Measurements from ENCODE around the gene CLIC3.

Gene CLIC3

DNA sequence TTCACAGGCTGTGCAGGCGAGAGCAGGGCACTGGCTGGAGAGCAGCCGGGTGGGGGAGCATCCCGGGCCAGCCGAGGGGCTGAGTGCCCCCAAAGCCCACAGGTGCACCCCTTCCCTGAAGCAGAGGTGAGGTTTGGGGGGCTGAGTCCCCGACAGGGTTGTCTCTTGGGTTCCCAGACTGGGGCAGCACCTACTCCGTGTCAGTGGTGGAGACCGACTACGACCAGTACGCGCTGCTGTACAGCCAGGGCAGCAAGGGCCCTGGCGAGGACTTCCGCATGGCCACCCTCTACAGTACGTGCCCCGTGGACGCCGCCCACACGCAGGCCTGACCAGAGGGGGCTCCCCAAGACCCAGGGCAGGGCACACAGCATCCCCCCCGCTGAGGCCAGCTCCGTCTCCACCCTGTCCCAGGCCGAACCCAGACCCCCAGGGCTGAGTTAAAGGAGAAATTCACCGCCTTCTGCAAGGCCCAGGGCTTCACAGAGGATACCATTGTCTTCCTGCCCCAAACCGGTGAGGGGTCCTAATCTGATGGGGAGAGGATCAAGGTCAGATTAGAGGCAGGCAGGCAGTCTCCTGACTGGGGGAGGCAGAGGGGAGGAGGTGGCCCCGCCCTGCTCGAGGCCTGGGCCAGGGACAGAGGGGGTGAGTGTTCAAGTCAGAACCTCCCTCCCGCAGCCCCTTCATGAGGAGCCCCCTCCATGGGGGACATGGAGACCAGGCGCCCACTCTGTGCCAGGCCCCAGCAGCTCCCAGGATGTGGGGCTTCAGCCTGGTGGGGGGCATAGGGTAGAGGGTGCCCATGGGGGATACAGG is 16.4 kb downstream of the CLIC3 start:
- DNase-seq: no peak

DNA sequence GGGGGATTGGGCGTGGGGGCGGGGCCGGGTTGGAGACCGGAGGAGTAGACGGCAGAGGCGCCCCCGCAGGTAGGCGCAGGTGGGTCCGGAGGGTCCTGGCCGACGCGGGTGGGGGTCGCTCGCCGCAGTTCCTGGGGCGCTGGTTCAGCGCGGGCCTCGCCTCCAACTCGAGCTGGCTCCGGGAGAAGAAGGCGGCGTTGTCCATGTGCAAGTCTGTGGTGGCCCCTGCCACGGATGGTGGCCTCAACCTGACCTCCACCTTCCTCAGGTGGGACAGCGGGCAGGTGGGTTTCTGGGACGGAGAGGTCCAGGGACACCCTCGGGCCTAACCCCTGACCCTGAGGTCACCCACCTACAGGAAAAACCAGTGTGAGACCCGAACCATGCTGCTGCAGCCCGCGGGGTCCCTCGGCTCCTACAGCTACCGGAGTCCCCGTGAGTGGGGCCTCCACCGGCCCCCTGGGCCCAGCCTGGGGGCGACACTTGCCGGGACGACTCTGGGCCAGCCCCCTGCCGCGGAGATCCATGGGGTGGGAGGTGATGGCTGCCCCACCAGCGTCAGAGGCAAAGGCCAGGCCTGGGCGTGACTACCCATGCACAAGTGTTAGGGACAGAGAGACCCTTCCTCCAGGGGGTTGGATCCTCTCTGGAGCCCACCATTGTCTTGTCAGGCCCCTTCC is 17.4 kb downstream of the CLIC3 start:
- DNase-seq: no peak

- DNase-seq: no peak
Measured at GRCh38 chr9:136978073-136978864, 18.1 kb downstream of the CLIC3 start.

- DNase-seq: no peak
Measured at GRCh38 chr9:136977649-136978072, 18.7 kb downstream of the CLIC3 start.

DNA sequence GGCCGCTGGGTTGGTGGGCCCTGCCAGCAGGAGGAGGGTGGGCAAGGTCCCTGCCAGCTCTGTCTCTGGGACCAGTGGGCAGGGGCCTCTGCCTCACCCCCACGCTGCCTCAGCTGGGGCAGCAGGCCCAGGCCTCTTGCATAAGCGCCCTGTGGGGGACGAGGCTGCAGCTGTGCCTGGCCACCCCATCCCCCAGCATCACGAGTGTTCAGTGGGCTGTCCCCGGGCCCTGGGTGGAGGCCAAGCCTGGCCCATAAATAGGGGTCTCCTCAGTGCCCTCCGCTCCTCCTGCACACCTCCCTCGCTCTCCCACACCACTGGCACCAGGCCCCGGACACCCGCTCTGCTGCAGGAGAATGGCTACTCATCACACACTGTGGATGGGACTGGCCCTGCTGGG is 19.1 kb downstream of the CLIC3 start, which contains the start of gene PTGDS:
TSS of gene PTGDS (plus strand) at position 282 of the 400 bp plus-strand sequence. CDS start at position 357, 75 bp downstream.
- no peak for DNase-seq

DNA sequence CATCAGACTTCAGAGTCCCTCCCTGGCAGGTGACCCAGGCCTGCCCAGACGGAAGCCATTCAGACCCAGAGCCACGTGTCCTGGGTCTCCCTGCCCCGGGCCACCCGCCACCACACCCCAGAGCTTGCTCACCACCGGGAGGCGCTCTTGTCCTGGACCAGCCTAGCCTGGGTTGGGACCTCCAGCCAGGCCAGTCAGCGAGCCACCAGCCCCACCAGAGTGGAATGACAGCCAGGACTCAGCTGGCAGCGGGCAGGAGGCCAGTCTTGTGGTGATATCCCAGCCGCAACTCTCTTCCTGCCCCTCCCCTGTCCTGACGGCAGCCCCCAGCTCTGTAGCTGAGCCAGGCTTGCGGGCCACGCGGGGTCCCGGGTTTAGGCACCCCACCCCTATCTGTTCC is 20.7 kb downstream of the CLIC3 start:
- no peak for DNase-seq

- no peak for DNase-seq
Measured at GRCh38 chr9:136974817-136975535, 21.4 kb downstream of the CLIC3 start.

DNA sequence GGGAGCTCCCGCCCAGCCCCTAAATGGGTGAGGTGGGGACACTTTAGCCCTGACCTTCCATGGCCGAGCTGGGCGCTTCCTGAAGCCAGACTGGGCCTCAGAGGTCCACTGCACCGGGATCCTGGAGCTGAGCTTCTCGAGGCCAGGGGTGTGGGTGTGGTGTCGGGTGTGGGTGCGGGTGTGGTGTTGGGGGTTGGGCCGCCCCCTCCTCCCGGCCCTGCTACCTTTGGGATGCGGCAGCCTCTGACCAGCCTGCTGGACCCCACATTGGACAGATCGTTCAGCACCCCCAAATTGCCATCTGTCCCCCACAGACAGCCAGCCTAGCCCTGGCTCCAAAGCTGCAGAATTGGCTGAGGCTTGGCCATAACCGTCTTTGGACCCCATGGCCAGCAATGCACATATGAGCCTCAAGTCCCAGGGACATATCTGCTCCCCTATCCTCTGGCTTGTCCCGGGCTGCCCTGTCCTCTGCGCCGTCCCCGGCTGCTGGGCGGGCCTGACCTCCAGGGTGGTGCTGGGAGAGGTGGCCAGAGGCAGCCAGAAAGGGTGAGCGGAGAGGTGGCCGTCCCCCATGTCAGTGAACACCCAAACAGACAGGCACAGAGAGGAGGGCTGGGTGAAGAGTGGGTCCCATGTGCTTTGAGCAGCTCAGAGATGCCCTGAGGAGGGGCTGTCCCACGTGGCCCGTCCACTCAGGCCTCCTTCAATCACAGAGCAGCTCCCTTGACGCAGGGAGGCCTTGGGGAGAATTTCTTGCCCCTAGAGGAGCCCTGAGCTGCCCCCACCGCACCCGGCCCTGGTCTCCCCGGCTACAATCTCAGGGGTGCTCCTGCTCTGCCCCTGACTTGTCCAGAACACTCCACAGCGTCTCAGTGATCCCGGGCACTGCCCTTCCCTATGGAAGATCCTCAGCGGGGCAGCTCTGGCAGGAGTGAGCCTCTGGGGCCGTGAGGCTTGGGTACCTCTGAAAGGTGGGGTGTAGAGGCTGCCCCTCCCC is 22.4 kb downstream of the CLIC3 start:
- DNase-seq: no peak

DNA sequence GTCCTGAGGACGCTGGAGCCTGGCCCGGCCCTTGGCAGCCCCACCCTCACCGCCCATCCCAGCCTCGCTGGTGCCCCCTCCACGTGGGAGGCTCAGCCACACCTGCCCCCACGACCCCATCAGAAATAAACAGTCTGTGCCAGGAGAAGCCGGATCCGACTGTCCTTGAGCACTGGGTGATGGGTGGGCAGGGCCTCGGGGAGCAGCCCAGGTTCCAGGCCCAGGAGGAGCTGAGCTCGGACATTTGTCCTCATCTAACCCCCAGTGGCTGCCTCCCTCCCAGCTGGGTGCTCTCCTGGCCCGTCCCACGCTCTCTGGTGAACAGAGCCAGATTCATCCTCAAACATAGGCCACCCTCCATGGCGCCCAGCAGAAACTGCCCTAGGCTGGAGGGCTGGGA is 23.6 kb downstream of the CLIC3 start:
- no peak for DNase-seq

GRCh38 chr9:136972335-136972734 is 24.0 kb downstream of the CLIC3 start:
- no peak for DNase-seq

DNA sequence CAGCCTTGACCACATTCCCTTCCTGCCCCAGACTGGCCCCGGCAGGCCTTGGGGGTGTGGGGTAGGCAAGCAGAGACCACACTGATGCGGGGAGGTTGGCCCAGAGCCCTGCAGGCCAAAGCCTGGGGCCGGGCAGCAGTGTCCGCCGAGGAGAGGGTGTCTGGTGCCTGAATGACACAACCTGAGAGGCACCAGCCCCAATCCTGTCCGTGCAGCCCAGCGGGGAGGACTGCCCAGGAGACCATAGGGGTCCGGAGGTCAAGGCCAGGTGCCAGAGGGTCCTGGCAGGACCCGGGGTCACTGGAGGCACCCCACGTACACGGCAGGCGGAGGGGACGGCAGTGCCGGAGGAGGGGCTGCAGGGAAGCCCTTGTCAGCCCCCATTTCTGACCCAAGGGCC is 24.6 kb downstream of the CLIC3 start:
- DNase-seq: no peak

DNA sequence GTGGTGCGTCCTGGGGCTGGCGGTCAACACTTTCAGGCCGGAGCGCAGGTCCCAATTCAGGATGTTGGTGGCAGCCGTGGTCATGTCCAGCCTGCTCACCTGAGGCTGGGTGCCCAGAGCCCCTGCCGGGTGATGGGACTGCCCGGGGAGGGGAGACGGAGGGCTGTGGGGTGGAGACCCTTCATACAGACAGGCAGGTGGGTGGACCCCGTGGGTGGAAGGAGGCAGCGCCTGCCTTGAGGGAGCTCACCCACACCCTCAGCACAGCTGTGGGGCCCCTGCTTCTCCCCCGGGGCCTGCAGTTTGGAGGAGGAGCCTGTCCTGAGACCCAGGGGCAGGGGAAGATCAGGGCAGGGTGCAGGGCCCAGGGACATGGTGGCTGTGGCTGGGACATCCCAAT is 26.0 kb downstream of the CLIC3 start:
- no peak for DNase-seq

DNA sequence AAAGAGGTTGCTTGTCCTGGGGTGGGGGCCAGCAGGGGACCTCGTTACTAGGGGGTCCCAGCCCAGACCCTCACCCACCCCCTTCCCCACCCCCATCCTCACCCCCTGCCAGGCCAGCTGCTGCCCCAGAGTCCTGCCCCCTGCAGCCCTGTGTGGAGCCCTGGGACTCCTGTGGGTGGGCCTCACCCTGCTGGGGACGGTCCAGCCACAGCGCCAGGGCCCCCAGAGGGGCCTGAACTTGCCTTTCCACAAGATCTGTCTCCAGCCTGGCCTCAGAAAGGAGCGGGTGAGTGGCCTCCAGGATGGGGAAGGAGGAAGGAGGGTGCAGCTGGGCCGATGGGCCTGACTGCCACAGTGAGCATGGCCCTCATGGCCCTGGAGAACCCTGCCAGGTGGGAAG is 26.6 kb downstream of the CLIC3 start:
- no peak for DNase-seq

- DNase-seq: no peak
Measured at GRCh38 chr9:136969150-136969549, 27.2 kb downstream of the CLIC3 start.

DNA sequence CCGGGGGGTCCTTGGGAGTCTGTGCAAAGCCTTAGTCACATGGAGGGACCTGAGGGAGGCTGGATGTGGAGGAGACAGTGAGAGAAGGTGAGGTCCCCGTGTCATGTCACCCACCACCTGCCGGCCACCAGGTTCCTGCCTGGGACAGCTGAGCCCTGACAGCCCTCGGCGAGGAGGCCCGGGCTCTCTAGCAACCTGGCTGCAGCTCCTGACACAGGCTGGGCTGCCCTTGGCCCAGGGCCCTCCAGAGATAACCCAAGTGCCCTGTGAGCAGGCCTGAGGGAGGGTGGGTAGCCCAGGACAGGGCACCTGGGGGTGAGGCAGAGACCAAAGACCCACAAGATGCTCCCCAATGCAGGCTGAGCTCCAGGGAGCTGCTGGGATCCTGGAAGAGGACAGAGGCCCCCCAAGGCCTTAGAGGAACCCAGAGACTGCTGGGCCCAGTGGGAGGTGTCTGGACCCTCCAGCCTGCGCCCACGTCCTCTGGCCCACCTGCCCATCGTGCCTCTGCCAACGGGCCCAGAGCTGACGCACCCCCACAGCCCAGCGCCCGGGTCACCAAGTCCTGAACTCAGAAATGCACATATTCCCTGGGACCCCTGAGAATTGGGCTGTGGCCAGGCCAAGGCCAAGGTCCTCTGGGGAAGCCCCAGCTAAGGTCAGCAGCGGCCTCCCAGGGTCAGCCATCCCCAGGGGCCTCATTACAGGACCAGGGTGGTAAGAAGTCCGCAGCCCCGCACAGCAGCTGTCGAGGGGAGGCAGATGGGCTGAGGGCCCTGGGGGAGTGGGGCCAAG is 27.8 kb downstream of the CLIC3 start:
- no peak for DNase-seq

DNA sequence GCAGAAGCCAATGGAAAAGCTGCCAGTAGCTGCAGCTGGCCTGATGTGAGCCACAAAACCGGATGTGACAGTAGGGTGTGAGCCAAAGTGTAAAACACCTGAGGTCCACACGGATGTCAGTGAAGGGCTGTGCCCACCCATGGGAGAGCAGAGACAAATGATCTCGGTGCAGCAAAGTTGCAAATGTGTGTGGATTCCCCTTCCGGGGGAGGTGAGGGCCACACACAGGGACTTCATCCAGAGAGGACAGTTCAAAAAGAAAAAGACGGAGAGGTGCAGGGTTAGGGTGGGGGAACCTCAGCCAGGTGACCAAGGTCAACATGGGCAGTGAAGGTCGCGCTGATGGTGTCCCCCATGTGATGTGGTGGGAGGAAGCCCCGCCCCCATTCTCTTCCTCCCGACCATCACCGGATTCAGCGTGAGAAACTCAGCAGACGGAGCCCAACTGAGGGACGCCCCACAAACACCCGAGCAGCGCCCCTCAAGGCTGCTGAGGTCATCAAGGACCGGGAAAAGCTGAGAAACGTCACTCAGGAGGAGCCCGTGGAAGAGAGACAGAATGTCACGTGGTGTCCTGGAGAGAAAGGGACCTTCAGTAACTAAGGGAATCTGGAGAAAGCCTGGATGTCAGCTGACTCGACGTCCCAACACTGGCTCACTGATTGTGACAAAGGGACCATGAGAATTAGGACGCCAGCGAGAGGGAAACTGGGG is 30.4 kb downstream of the CLIC3 start:
- DNase-seq: no peak

DNA sequence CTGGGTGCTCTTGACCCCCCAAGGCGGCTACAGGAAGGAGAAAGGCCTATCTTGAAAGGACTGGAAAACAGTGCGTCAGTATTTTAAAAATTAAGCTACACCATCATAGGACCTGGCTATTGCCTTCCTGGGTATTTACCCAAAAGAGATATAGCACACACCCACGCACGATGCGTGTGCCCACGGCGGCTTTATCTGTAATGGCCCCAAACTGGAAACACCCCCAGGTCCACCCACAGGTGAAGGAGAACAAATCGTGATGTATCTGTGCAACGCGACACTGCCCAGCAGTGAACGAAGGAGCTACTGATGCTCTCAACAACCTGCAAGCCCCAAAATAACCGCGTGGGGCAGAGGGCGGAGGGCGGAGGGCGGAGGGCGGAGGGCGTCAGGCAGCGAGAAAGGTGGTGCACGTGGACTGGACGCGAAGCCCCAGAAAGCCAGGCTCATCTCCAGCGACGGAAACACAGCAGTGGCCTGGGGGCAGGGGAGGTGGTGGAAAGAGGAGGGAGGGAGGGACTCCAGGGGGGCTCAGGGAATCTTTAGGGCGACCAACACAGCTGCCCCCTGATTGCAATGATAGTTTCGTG is 31.4 kb downstream of the CLIC3 start:
- DNase-seq: no peak

GRCh38 chr9:136964171-136964689 is 32.1 kb downstream of the CLIC3 start:
- DNase-seq: no peak

DNA sequence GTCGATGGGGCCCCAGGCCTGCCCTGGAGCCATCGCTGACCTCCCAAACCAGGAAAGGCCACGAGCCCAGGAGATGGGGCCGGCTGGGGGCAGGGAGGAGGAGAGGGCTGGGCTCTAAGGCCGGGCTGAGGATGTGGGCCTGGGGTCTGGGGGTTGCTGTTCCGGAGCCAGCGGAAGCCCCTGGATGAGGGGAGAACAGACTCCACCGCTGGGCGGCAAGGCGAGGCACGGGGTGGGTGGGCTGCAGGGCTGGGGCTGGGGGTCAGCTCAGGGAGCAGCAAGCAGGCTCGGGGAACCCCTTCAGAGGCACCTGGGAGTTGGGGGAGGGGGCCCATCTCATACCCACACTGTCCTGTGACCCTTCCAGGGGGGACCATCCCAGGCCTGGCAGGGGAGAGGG is 32.6 kb downstream of the CLIC3 start:
- no peak for DNase-seq

Measured in DMS 273 treated with DMSO at 0.1 percent for 48 hours (cell line).